ENCODE results near the gene ENTPD3. TPM values are rescaled to one million over a fixed set of nuclear protein-coding genes. Genes with fewer than 3 reads are reported as not detected.

The ENTPD3 gene
- total RNA-seq, 1 experiment from 2014 or later: not detected

GRCh38 chr3:40451551-40451950, 64.6 kb downstream of the ENTPD3 start:
- Mint-ChIP-seq H3K27ac (ENCODE audit: unreplicated experiment) (no peak overlapping the region), H3K4me1 (ENCODE audit: low read depth, unreplicated experiment) (peaks cover 13% of the 10 kb centered on the region), H3K27me3 (ENCODE audit: insufficient read depth, unreplicated experiment) (no peaks in the 10 kb centered on the region), H3K36me3 (ENCODE audit: insufficient read depth, unreplicated experiment) (peaks cover 2% of the 10 kb centered on the region), H3K9me3 (ENCODE audit: unreplicated experiment) (no peaks in the 10 kb centered on the region), H3K4me3 (ENCODE audit: unreplicated experiment) (peak overlapping the region; percentile 82)
- BruUV-seq (replicated peaks): no TSS peak
- Histone ChIP-seq H3K27me3 (replicated peaks; ENCODE audit: control insufficient read depth, insufficient read depth, low read length) (no peaks in the 10 kb centered on the region), H3K4me3 (ENCODE audit: low read depth, low read length) (no peak overlapping the region), H3K9me3 (no peaks in the 10 kb centered on the region), H3K36me3 (ENCODE audit: control insufficient read depth, insufficient read depth, low read length) (no peaks in the 10 kb centered on the region; the same call in 1 of the 2 replicates), H3K4me1 (no peaks in the 10 kb centered on the region)
- DNase-seq: no peak
- TF ChIP-seq CTCF (IDR thresholded peaks at IDR 0.05; ENCODE audit: insufficient read depth in 1 of 2, low read depth in 1 of 2, low read length in 1 of 2, severe bottlenecking in 1 of 2, unreplicated experiment in 1 of 2): no peak
- POLR2A ChIA-PET: interaction anchor here (0.5 to 1.2 kb wide), 2 partner anchors 54 to 125 kb away, joined by 4 to 6 read pairs; partner anchors contain the start of gene ZNF620
- intact Hi-C loops (cut with micrococcal nuclease; ENCODE audit: unreplicated experiment): no loop called here
- CTCF ChIA-PET: no interaction called here

GRCh38 chr3:40452057-40452456, 65.1 kb downstream of the ENTPD3 start:
- DNase-seq: no peak
- H3K4me1 Mint-ChIP-seq (ENCODE audit: low read depth, unreplicated experiment): peaks cover 13% of the 10 kb centered on the region
- BruUV-seq (replicated peaks): no TSS peak
- H3K36me3 Mint-ChIP-seq (ENCODE audit: insufficient read depth, unreplicated experiment): peaks cover 7% of the 10 kb centered on the region
- no peaks in the 10 kb centered on the region for H3K27me3 Mint-ChIP-seq (ENCODE audit: insufficient read depth, unreplicated experiment)
- H3K4me3 Mint-ChIP-seq (ENCODE audit: unreplicated experiment): peak overlapping the region; percentile 82
- no peaks in the 10 kb centered on the region for H3K9me3 ChIP-seq
- no peaks in the 10 kb centered on the region for H3K27me3 ChIP-seq (replicated peaks; ENCODE audit: control insufficient read depth, insufficient read depth, low read length)
- intact Hi-C loops (cut with micrococcal nuclease; ENCODE audit: unreplicated experiment): loop anchor here (2.0 kb wide), 1 partner anchor 53 kb away; no protein-coding TSS in a partner anchor
- CTCF ChIA-PET: interaction anchor here (1.3 kb wide), 1 partner anchor 53 kb away, joined by 6 read pairs; the partner anchor contains the start of gene ZNF620
- H3K36me3 ChIP-seq (ENCODE audit: control insufficient read depth, insufficient read depth, low read length): no peaks in the 10 kb centered on the region; the same call in 1 of the 2 replicates
- H3K27ac Mint-ChIP-seq (ENCODE audit: unreplicated experiment): peak overlapping the region; percentile 86
- no peaks in the 10 kb centered on the region for H3K9me3 Mint-ChIP-seq (ENCODE audit: unreplicated experiment)
- TF ChIP-seq CTCF (IDR thresholded peaks at IDR 0.05; ENCODE audit: insufficient read depth in 1 of 2, low read depth in 1 of 2, low read length in 1 of 2, severe bottlenecking in 1 of 2, unreplicated experiment in 1 of 2): no peak
- H3K4me3 ChIP-seq (ENCODE audit: low read depth, low read length): peak overlapping the region; percentile 58
- POLR2A ChIA-PET: interaction anchor here (1.2 kb wide), 1 partner anchor 54 kb away, joined by 4 read pairs; the partner anchor contains the start of gene ZNF620
- no peaks in the 10 kb centered on the region for H3K4me1 ChIP-seq

GRCh38 chr3:40452562-40452875, 65.5 kb downstream of the ENTPD3 start:
- no peaks in the 10 kb centered on the region for H3K27me3 Mint-ChIP-seq (ENCODE audit: insufficient read depth, unreplicated experiment)
- peaks cover 13% of the 10 kb centered on the region for H3K4me1 Mint-ChIP-seq (ENCODE audit: low read depth, unreplicated experiment)
- intact Hi-C loops (cut with micrococcal nuclease; ENCODE audit: unreplicated experiment): loop anchor here (2.0 kb wide), 1 partner anchor 52 kb away; no protein-coding TSS in a partner anchor
- H3K4me1 ChIP-seq: no peaks in the 10 kb centered on the region
- H3K4me3 Mint-ChIP-seq (ENCODE audit: unreplicated experiment): peak overlapping the region; percentile 82
- H3K9me3 Mint-ChIP-seq (ENCODE audit: unreplicated experiment): no peaks in the 10 kb centered on the region
- no peaks in the 10 kb centered on the region for H3K9me3 ChIP-seq
- TSS peak; percentile 21 for BruUV-seq (replicated peaks)
- DNase-seq: no peak
- H3K27ac Mint-ChIP-seq (ENCODE audit: unreplicated experiment): peak overlapping the region; percentile 86
- ChIA-PET POLR2A (interaction anchor here (1.2 kb wide), 1 partner anchor 53 kb away, joined by 4 read pairs; the partner anchor contains the start of gene ZNF620), CTCF (interaction anchor here (1.3 kb wide), 1 partner anchor 53 kb away, joined by 6 read pairs; the partner anchor contains the start of gene ZNF620)
- peaks cover 12% of the 10 kb centered on the region for H3K36me3 Mint-ChIP-seq (ENCODE audit: insufficient read depth, unreplicated experiment)
- no peak for TF ChIP-seq CTCF (IDR thresholded peaks at IDR 0.05; ENCODE audit: insufficient read depth in 1 of 2, low read depth in 1 of 2, low read length in 1 of 2, severe bottlenecking in 1 of 2, unreplicated experiment in 1 of 2)
- no peaks in the 10 kb centered on the region for H3K27me3 ChIP-seq (replicated peaks; ENCODE audit: control insufficient read depth, insufficient read depth, low read length)
- no peaks in the 10 kb centered on the region; the same call in 1 of the 2 replicates for H3K36me3 ChIP-seq (ENCODE audit: control insufficient read depth, insufficient read depth, low read length)
- H3K4me3 ChIP-seq (ENCODE audit: low read depth, low read length): peak overlapping the region; percentile 58

All from Caco-2 (cell line).